Renal cortical epithelial cell (primary cell): ENCODE results near the gene WDFY1. TPM values are rescaled to one million over a fixed set of nuclear protein-coding genes. Genes with fewer than 3 reads are reported as not detected.

Experiments used
- DNase-seq: peaks from one replicate; pipeline ENCODE4 v3.0.0-alpha.2; 2011; ENCODE audit warnings: low read depth
- total RNA-seq: library from RNA; depleted of rRNA; stranded (reverse); fragments of >200 nt; gene quantifications from 2 replicates; pipeline ENCODE4 v1.2.3, GENCODE V29; 2014

The WDFY1 gene
- total RNA-seq, 1 donor from 2014 or later = 69.5 TPM

DNA sequence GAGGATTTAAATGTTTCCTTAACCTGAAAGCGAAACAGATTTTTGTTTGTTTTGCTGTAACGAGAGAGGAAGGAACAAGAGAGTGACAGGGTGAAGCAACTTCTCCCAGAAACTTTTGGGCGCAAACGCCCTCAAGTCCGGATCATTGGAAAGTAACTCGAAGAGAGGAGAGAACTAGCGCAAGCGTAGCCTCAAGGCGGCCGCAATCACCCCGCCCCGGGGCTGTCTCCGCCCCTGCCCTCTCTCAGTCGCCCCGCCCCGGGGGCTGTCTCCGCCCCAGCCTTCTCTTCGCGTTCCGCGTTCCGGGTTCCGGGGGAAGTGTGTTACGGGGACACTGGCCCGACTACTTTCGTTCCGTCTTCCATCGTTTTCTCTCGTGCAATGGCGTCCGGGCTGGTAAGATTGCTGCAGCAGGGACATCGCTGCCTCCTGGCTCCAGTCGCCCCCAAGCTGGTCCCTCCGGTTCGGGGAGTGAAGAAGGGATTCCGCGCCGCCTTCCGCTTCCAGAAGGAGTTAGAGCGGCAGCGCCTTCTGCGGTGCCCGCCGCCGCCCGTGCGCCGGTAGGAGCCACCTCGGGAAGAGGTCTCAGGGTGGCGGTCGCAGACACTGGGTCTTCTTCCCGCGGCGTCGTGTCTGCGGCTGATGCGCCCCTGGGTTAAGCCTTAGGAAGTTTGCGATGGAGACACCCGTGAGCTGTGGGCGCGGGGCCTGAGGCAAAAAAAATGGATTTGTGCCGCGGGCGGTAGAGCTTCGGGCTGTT, 12.1 kb upstream of the WDFY1 start, which contains the start of gene MRPL44:
Gene MRPL44, plus strand, starts transcription at position 372 of the 760 bp plus-strand sequence. Its CDS starts 10 bp downstream, at position 382.
- peak; percentile 76 for DNase-seq

DNA sequence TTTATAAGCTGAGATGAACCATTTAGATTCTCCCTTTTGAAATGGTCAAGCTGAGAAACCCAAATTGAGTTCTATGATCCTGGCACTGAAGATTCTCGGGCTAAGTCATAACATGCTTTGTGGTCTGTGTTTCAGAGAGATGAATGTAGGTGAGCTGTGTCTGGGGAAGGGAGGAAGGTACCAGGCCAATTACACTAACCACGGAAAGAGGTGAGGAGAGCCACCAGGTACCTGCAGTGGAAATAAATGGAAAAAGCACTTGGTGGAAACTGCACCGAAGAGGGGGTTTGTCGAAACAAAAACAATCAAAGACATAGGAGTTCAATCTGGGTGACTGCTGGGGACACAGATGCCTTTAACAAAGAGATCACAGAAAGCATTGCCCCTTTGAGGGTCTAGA, 11.2 kb upstream of the WDFY1 start:
- DNase-seq = no peak

DNA sequence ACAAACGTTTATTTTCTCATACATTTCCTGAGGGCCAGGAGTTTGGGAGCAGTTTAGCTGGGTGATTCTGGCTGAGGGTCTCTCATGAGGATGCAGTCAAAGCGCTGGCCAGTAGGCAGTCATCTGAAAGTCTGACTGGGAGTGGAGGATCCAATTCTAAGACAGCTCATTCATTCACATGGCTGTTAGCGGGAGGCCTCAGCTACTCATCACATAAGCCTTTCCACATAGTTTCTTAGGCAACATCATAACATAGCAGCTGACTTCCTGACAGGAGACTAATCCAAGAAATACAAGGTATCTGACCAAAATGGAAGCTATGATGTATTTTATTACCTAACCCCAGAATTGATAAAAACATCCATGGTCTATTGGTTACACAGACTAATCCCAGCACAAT, 9.3 kb upstream of the WDFY1 start:
- DNase-seq = no peak

DNA sequence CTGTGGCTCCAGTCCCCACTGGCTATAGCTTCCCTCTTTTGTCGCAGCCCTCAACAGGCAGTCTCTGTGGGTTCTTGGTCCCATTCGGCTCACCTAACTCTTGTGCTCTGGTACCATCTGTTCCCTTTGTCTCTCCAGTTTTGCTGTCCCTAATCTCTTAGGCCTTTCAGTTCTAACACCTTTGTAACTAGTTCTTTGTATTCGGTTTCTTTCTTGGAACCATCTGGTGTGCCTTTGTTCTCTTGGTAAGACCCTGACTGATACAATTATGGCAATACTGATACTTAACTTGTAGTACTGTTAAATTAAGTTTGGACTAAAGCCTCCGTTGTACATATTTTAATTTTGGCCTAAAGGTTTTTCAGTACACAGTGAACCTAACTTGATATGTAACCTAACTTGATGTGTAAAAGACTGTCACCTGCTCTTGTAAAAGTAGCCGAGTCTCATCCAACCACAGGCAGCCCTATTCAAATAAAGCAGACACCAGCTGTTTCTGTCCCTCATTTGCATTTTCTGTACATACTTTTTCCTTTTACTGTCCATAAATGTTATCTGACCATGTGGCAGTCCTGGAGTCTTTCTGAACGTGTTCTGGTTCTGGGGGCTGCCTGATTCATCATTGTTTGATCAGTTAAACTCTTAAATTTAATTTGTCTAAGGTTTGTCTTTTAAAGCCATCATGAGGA, 7.3 kb upstream of the WDFY1 start:
- DNase-seq = no peak

DNA sequence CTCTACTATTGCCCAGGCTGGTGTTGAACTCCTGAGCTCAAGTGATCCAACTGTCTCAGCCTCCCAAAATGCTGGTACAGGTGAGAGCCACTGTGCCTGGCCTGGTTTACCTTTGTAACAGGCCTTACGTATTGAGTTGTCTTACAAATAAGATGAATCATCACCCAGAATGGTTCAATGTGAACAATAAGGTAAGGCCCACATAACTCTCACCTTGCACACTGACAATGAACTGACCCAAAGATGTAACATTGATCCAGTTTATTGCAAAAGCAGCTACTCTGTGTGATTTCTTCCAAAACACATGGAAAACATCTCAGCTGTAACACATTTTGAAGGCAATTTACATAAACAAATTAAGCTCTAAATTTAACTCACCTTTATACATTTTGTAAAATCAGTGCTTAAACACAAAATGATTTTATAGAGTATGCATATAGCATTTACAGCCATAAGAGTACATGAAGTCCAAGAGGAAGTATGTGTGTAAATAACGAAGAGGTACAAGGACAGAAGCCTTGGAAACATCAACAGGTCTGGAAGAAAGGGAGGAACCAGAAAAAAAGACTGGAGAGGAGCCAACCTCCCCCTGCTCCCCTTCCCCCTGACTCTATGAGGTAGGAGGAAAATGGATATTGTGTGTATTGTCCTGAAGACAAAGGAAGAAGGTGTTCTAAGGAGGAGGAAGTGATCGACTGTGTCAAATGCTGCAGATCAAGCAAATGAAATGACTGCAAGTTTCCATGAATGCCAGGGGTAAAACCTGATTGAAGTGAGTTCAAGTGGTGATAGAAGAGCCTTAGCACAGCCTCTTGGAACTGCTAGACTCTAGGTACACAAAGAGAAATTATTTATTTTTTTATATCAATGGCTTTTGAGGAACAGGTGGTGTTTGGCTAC, 5.6 kb upstream of the WDFY1 start:
- no peak for DNase-seq

DNA sequence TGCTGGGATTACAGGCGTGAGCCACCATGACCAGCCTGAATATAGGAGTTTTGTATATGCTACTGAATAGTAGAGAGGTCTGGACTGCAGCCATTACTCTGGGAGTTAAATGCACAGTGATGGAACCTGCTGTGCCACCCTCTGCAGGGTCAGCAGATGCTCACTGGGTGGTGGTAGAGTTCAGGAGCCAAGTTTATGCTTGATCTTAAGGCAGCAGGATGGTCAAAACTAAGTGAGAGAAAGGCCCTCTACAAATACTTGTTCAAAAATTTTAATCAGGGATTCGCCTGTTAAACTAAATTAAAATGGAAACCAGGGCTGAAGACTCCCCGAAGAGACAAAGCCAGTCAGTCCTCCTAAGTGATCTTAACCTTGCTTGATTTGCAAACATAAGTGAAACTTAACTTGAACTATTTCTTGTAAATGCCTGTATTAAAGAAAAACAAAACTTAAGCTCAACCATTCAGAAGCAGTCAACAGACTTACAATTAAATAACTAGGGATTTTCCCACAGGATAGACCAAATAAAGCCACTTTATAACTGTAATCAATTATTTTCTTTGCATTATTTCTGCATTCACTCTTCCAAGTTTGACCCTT, 4.2 kb upstream of the WDFY1 start:
- no peak for DNase-seq

DNA sequence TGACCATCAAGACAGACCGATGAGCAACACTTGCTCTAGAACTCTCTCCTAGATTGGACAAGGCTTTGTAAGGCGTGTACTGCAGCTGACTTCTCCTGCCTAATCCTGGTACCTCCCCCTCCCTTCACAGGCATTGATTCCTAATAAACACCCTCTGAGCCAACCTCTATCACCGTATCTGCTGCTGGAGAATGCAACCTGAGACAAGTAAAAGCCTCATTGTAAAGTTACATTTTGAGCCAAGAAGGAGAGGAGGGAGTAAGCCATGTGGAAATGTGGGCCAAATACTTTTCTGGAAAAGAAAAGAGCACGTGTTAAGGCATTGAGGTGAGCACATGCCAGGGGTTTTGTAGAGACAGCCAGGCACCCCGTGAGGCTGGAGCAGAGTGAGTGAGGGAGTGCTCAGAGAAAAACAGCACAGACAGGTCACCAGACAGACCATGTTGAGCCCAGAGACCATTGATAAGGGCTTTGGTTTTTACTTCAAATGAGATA, 2.6 kb upstream of the WDFY1 start:
- DNase-seq = no peak

DNA sequence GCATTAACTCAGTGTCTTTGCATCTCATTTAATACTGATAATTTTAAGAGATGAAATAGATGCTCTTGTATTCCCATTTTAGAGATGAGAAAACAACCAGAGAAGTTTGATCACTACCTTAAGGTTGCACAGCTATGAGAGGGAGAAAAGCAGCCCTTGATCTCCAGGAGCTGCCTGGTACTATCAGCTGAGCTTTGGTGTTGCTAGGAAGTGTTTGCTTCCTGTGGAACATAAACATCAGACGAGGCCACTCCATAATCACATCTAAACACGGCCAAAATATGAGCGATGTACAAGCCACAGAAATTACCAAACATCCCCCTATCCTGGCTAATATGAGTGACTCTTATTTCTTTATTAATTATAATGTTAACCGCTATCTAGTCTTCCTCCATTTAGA, 620 bp upstream of the WDFY1 start:
- no peak for DNase-seq

DNA sequence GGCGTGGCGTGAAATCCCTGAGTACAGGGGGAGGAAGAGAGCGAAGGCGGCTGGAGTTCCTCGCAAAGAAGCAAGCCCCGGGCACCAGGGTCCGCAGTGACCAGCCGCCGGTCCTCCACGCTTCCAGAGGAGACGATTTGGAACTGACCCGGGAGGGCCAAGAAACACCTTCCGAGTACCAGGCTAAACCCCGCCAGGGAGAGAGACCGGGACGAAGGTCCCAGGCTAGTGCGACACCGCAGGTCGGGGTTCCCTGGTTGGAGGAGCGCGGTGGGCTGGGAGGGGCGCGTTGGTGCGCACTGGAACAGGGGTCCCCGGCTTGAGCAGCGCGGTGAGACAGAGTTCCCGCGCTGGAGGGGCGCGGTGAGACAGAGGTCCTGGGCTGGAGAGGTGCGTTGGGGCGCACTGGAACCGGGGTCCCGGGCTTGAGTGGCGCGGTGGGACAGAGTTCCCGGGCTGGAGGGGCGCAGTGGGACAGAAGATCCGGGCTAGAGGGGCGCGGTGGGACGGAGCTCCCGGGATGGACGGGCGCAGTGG, 901 bp downstream of the WDFY1 start:
- no peak for DNase-seq

DNA sequence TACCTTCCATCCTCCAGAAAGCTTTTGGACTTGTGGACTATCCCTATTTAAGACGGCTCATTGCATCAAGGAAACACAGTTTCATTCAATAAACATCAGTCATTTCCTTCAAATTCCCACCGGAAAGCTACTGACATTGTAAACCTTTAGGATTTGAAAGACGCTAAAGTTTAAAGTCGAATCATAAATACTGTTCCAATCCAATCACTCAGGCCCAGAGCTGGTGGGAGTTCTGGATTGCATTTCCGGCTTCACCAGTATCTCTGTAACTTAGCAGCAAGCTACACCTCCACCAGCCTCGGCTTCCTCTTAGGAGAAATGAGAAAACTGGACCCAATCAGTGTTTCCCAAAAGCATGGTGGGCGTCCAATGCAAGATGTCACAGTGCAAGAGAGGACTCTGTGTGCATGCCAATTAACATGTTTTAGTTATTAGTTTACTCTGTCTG, 1.6 kb downstream of the WDFY1 start:
- peak; percentile 53 for DNase-seq

DNA sequence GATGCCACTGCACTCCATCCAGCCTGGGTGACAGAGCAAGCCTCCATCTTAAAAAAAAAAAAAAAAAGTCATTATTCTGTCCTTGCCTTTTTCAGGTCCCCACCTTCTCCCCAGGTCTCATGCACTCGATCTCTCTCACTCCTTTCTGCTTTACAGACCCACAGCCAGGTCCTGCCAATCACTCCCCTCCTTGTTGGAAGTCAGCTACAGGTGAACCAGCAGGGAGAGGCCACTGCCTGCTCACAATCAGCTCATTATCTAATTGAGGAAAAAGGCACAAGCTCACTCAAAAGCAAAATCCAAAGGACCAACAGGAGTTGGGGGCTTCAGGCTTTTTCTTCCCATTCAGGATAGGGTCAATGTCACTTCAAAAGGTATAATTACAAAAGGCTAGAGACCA, 2.0 kb downstream of the WDFY1 start:
- DNase-seq = no peak

DNA sequence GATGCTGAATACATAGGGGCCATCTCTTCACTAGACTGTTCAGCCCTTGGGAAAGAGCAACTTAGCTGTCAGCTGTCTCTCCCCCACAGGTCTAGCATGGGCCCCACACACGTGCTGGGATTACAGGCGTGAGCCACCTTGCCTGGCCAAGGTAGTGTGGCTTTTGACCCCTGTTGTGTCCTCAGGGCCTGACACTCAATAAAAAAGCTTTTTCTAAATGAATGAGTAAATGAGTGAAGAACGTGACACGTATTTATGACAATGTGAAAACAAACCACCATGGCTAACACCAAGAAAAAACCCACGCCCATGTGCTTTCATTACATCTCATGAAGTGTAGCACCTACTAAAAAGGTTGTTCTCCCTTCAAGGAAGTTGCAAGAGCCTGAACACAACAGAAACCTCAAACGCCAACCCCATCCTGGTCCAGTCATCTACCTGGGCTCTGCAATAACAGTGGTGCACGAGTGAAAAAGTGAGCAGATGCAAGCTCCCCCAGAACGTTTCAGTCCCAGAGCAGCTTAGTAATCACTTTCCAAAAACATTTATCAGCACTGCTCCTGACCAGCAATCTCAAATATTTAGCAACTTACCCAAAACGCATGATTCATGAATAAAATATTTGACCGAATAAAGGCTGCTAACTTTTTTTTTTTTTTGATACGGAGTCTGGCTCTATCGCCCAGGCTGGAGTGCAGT, 3.4 kb downstream of the WDFY1 start:
- peak; percentile 79 for DNase-seq

DNA sequence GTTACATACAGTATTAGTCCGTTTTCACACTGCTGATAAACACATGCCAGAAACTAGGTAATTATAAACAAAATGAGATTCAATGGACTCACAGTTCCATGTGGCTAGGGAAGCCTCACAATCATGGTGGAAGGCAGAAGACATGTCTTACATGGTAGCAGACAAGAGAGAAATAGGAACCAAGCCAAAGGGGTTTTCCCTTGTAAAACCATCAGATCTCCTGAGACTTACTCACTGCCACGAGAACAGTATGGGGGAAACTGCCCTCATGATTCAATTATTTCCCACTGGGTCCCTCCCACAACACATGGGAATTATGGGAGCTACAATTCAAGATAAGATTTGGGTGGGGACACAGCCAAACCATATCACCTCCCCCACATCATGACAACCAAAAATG, 5.7 kb downstream of the WDFY1 start:
- DNase-seq = peak; percentile 77

DNA sequence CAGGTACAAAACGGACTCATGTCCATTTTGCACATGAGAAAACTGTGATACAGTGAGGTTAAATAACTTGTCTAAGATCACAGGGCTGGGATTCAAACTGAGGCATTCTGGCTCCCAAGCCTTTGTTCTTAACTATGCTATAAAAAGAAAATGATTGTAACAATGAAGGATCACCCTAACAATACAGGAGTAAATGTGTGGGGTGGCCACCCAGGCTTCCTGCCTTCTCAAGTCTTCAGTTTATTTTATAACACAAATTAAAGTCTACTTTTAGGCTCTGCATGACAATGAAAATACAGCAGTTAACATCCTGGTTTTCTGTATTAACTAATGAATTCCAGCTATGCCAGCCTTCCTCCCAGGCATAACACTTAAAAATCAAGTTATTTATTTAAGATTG, 7.6 kb downstream of the WDFY1 start:
- no peak for DNase-seq

DNA sequence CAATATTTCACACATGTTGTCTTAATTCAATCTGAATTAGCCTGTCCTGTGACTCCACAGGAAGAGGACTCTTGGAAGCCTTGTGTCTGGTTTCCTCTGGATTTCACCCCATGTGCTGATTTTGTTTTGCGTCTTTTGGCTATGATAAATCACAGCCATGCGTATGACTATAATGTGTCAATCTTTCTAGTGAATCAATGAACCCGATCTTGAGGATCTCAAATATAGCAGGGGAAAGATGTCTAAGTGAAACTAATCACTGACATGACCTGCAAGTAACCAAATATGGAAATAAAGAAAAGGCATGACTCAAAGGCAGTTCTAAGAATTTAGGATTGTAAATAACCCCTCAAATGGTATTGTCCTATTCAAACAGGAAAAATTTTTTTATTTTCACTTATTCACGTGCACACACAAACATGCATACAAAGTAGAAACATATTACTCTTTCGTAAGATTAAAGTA, 8.2 kb downstream of the WDFY1 start:
- DNase-seq = peak; percentile 31

DNA sequence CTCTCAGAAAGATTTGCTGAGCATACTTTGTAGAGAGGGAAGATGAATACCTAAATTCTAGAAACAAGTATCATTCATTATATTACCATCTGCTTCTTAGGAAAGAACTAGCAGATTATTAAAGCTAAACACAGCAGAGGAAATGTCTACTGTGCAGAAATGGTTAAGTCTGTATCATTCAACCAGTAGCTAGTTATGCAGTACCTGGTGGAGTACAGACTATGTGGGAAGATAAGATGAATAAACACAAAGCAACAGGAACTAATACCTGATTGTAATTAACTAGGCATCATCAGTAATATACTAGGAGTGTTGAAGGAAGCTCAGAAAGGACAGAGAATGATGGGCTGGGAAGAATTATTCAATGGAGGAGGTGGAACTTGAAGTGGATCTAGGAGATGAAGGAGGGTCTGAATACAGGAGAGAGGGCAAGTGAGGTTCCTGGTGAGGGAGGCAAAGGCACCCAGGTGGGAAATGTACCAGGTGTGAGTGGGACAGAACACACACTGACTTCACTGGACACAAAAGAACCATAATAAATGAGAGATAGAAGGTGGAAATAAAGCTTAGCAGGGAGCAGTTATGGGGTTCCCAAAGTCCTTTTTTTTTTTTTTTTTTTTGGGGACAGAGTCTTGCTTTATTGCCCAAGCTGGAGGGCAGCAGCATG, 9.5 kb downstream of the WDFY1 start:
- DNase-seq = no peak

DNA sequence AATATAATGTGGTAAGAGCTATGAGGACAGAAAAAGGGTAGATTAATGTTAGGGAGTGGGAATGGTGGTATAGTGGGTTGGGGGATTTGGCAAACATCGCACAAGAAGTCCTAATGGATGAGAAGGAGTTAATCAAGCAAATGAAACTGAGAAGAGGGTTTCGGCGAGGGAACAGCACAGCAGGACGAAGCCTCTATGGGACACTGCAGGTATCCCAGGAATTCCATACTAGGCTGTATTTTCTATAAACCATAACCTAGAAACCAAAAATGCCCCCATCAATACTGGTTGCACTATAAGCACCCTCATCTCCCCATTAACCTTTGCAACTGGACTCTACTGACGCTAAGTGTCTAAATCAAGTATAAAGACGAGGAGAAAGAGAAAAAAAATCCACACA, 10.3 kb downstream of the WDFY1 start:
- DNase-seq = no peak

DNA sequence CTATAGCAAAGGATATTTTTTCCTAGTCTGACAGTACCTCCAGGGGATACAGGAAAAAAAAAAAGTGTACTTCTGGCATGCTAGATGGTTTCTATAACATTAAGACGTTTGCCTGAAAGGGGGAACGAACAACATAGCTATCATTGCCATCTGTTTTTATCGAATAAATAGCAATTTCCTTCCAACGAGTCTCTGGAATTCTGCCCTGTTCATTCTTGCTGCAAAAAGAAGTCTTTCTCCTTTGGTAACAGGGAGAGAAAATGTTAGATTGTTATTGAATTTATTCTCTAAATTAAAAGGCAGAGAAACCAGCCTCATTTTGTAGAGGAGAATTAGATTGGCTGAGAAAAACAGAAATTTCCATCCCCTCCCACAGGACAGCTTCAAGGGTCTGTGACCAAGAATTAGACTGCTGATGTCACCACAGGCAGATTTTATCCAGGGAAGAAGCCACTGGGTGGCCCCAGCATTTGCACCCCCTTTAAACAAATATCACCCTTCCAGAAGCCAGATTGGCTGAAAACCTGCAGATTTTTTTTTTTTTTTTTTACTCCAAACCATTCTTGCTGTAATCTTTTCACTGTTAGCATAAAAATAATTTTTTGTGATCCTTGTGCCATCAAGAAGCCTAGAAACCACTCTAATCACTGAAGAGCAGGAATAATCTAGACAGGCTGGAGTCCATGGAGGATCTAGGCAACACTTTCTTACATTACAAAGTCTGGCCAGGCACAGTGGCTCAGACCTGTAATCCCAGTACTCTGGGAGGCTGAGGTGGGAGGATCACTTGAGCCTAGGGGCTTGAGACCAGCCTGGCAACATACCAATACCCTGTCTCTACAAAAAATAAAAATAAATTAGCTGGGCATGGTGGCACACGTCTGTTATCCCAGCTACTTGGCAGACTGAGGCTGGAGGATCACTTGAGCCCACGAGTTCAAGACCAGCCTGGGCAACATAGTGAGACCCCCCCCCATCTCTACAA, 12.0 kb downstream of the WDFY1 start:
- no peak for DNase-seq
